Adipocyte (in vitro differentiated cells): ENCODE measurements around the gene MYO16.
A peak's percentile ranks its signal among the peaks of the same experiment; 100 is the strongest.
"Not testable (repeated sequence)": the region's sequence is repeated elsewhere in the genome, so short reads cannot be mapped to it uniquely, and the experiment has no call there.

Source experiments
- DNase-seq: peaks from one replicate; pipeline ENCODE4 v3.0.0-alpha.2; 2015; ENCODE audit warnings: low read depth
- H3K27me3 ChIP-seq: replicated peaks from 2 replicates; pipeline ENCODE4 v1.7.0; 2013; ENCODE audit warnings: mild to moderate bottlenecking, low read length, moderate library complexity; ENCODE audit not compliant: control insufficient read depth, insufficient read depth
- H3K36me3 ChIP-seq: 2 replicates; pipeline ENCODE4 v1.7.0; 2013; ENCODE audit warnings: low read length, mild to moderate bottlenecking, moderate library complexity; ENCODE audit not compliant: control insufficient read depth, insufficient read depth, severe bottlenecking
- H3K4me1 ChIP-seq: 2 replicates; pipeline ENCODE4 v1.7.0; 2013; ENCODE audit warnings: mild to moderate bottlenecking, low read length, moderate library complexity; ENCODE audit not compliant: control insufficient read depth, insufficient read depth
- H3K4me3 ChIP-seq: 2 replicates; pipeline ENCODE4 v1.7.0; 2013; ENCODE audit warnings: mild to moderate bottlenecking, low read length, moderate library complexity
- H3K9ac ChIP-seq: 2 replicates; pipeline ENCODE4 v1.7.0; 2013; ENCODE audit warnings: mild to moderate bottlenecking, low read length, moderate library complexity
- H3K9me3 ChIP-seq: 2 replicates; pipeline ENCODE4 v1.7.0; 2013; ENCODE audit warnings: mild to moderate bottlenecking, low read length, moderate library complexity; ENCODE audit not compliant: control insufficient read depth

Gene MYO16

DNA sequence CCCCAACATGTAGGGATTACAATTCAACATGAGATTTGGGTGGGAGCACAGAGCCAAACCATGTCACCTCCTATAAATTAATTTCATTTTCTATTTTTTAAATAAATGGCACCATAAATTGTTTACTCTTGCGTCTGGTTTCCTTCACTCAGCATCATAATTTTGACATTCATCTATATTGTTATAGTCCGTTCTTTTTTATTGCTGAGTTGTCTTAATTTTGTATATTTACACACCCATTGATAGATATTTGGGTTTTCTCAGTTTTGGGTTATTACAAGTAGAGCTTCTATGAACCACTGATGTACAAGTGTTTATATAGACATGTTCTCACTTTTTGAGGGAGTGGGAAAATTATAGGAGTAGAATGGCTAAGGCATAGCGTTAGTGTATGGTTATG lies 445.4 kb downstream of the MYO16 start:
- DNase-seq, result no peak
- Histone ChIP-seq H3K4me1 (no peaks in the 10 kb centered on the region), H3K36me3 (no peaks in the 10 kb centered on the region), H3K9me3 (no peaks in the 10 kb centered on the region), H3K9ac (no peak overlapping the region), H3K27me3 (no peaks in the 10 kb centered on the region), H3K4me3 (no peak overlapping the region)

DNA sequence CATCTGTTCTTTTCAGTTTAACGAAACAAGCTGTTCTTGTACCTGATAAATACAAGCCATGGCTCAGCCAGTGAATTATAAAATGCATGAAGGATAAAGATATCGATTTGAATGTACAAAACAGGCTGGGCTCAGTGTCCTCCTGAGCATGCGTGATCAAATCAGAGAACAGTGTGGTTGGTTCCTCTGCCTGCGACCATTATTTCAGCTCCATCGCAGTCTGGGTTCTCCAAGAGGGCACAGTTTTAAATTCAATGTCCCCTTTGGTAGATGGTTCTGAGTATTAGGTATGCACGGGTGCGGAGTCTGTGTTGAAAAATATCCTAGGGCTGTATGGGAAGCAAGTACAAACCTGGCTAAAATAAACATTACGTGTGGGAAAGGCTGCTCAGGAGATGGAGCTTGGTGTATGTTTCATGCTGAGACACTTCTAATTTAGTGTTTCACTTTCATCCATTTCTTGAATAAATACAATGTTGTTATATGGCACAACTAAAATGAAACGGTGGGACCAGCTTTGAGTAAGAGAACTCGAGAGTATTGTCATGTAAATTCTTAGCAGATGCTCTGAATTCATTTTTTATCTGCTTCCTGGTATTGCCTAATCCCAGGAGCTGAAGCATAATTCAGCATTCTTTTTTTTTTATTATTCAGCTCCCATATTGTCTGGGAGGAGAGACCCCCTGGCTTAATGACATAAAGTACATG lies 458.7 kb downstream of the MYO16 start:
- no peaks in the 10 kb centered on the region for H3K4me1 ChIP-seq
- H3K9ac ChIP-seq, result no peak overlapping the region
- DNase-seq, result peak; percentile 7
- H3K36me3 ChIP-seq, result no peaks in the 10 kb centered on the region
- H3K4me3 ChIP-seq, result no peak overlapping the region
- peaks cover 16% of the 10 kb centered on the region for H3K27me3 ChIP-seq
- H3K9me3 ChIP-seq, result peaks cover 5% of the 10 kb centered on the region

DNA sequence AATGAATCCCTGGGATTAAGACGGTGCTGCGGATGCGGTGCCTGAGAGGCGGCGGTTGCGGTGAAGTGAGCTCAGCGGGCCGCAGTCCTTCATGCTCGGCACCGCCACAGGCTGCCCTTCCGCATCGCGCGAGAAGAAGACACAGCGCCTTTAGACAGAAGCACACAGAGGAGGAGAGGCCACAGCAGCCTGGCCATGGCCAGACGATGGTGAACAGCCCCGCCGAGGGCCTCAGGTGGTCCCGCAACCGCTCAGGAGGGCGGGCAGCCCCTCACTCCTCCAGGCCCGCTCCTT lies 459.2 kb downstream of the MYO16 start:
- H3K9ac ChIP-seq, result no peak overlapping the region
- H3K4me1 ChIP-seq, result no peaks in the 10 kb centered on the region
- no peaks in the 10 kb centered on the region for H3K36me3 ChIP-seq
- H3K27me3 ChIP-seq, result peaks cover 16% of the 10 kb centered on the region
- H3K9me3 ChIP-seq, result peaks cover 5% of the 10 kb centered on the region
- no peak for DNase-seq
- no peak overlapping the region for H3K4me3 ChIP-seq

DNA sequence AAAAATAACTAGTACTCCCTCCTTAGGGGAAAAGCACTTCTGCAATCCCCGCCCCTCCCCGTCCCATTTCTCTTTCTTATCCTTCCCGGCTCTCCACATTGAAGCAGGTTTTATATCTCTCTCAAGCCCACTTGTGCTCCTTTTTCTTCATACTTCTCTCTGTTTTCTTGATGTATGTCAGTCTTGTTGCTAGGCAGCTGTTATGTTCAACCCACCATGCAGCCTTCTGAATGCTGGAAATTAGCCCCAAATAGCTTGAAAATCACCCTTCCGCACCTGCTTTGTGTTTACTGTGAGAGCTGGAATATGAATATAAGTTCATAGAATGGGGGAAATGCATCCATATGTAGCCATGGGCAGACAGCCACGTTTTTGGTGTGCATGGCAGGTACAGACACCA lies 461.4 kb downstream of the MYO16 start:
- H3K9me3 ChIP-seq, result peaks cover 5% of the 10 kb centered on the region
- H3K36me3 ChIP-seq, result no peaks in the 10 kb centered on the region
- peaks cover 18% of the 10 kb centered on the region for H3K27me3 ChIP-seq
- no peak overlapping the region for H3K4me3 ChIP-seq
- no peaks in the 10 kb centered on the region for H3K4me1 ChIP-seq
- no peak for DNase-seq
- H3K9ac ChIP-seq, result no peak overlapping the region

DNA sequence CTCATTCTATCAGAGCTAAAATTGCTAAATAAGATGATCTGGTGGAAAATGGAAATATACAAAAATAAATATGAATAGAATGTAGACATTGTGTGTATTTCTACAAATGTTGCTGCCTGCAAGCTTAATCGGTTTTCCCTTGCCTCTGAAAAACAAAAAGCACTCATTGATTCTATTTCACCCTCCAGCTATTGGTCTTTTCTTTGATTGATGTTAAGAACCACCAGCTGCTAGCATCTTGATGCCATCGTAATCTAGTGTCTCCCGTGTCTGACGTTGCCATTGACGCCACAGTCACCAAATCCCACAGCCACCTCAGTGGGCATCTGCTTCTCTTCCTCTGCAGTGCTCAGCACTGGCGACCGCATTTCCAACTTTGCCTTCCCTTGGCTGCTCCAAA lies 461.8 kb downstream of the MYO16 start:
- no peak overlapping the region for H3K4me3 ChIP-seq
- peaks cover 18% of the 10 kb centered on the region for H3K27me3 ChIP-seq

DNA sequence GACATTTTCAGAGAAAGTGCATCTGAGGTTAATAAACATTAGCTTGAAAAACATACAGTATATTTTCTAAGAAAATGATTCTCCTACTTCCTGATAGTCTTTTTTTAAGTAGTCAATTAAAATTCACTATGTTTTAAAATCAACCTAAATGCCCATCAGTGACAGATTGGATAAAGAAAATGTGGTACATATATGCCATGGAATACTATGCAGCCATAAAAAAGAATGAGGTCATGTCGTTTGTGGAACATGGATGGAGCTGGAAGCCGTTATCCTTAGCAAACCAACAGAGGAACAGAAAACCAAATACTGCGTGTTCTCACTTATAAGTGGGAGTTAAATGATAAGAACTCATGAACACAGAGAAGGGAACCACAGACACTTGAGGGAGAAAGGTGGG lies 462.8 kb downstream of the MYO16 start:
- not testable (repeated sequence) for H3K4me1 ChIP-seq, H3K36me3 ChIP-seq, H3K9me3 ChIP-seq, H3K9ac ChIP-seq, DNase-seq, H3K4me3 ChIP-seq
- H3K27me3 ChIP-seq, result peaks cover 18% of the 10 kb centered on the region

More for the DNA sequence above, 461.8 kb downstream of the MYO16 start:
- Histone ChIP-seq H3K36me3 (no peaks in the 10 kb centered on the region), H3K4me1 (no peaks in the 10 kb centered on the region), H3K9ac (no peak overlapping the region), H3K9me3 (peaks cover 5% of the 10 kb centered on the region)
- no peak for DNase-seq

DNA sequence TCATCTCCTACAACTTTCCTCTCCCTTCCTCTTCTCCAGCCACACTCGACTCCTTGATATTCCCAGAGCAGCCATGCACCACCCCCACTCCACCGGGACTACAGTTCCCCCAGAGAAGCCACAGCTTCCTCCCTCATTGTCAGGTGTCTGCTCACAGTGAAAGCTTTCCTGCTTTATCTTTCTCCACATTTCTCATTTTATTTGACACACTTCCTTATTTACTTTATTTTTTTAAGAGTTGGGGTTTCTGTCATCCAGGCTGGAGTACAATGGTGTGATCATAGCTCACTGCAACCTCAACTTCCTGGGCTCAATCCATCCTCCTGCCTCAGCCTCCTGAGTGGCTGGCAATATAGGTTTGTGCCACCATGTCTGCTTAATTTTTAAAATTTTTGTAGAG lies 464.6 kb downstream of the MYO16 start:
- H3K36me3 ChIP-seq, result no peaks in the 10 kb centered on the region
- H3K9me3 ChIP-seq, result peaks cover 5% of the 10 kb centered on the region
- no peak overlapping the region for H3K9ac ChIP-seq
- no peak overlapping the region for H3K4me3 ChIP-seq
- H3K4me1 ChIP-seq, result no peaks in the 10 kb centered on the region
- no peak for DNase-seq
- H3K27me3 ChIP-seq, result peaks cover 18% of the 10 kb centered on the region

DNA sequence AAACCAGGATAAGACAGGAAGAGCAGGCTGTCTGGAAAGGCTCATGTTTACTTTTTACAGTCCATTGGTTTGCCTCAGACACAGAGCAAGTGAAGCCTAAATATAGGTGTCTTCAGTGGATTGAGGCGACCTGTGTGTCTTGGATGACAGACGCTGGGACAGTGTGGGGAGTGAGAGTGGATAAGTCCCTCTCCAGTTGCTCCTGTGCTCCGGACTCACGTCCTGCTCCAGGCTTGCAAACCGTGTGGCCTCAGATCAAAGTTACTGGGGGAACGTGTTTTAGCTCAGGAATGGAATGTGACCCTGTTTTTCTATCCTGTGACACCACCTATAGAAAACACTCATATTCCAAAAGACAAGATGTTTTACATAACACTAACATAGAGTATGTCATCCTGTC lies 465.7 kb downstream of the MYO16 start:
- no peaks in the 10 kb centered on the region for H3K36me3 ChIP-seq
- H3K9me3 ChIP-seq, result peaks cover 5% of the 10 kb centered on the region
- H3K4me3 ChIP-seq, result no peak overlapping the region
- H3K27me3 ChIP-seq, result peaks cover 11% of the 10 kb centered on the region
- no peaks in the 10 kb centered on the region for H3K4me1 ChIP-seq
- DNase-seq, result no peak
- no peak overlapping the region for H3K9ac ChIP-seq

DNA sequence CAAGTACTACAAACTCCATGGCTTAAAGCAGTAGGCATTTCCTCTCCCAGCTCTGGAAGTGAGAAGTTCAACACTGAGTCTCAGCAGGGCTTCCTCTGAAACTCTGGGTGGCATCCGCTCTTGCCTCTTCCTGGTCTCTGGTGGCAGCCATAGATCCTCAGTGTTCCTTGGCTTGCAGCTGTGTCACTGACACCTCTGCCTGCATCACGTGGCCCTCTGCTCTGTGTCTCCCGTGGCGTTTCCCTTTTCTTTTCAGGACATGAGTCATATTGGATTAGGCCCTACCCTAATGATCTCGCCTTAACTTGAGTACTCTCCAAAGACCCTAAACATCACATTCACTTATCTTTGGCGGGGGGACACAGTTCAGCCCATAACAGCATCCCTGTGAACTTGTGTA lies 466.7 kb downstream of the MYO16 start:
- Histone ChIP-seq H3K9ac (no peak overlapping the region), H3K4me3 (no peak overlapping the region)

DNA sequence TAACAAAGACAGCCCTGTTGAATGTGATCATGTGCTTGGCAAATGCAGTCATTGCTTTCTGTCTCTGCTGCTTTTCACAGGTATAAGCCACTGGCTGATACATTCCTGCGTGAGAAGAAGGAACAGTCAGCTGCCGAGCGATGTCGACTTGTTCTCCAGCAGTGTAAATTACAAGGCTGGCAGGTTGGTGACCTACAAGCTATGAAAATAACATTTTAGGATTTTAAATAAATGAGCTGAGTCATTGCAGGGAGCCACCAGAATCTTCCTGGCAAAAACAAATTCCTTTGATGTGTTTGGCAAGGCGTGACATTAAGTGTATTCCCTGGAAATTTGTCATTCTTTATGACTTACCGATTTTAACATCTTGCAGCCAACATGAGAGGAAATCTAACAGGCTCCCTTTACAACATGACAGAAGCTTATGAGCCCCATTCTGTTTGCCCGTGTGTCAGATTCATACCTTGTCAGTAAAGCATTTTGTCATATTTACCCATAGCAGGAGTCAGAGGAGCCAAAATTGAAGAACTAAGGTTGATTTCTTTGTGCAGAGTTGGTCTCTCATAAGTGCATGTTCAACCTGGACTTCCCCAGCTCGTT lies 471.4 kb downstream of the MYO16 start:
- H3K27me3 ChIP-seq, result no peaks in the 10 kb centered on the region
- DNase-seq, result no peak
- H3K4me1 ChIP-seq, result no peaks in the 10 kb centered on the region
- no peaks in the 10 kb centered on the region for H3K9me3 ChIP-seq
- no peaks in the 10 kb centered on the region for H3K36me3 ChIP-seq
- no peak overlapping the region for H3K4me3 ChIP-seq
- H3K9ac ChIP-seq, result no peak overlapping the region

More for the DNA sequence above, 466.7 kb downstream of the MYO16 start:
- DNase-seq, result no peak
- Histone ChIP-seq H3K9me3 (peaks cover 5% of the 10 kb centered on the region), H3K27me3 (peaks cover 10% of the 10 kb centered on the region), H3K4me1 (no peaks in the 10 kb centered on the region), H3K36me3 (no peaks in the 10 kb centered on the region)

DNA sequence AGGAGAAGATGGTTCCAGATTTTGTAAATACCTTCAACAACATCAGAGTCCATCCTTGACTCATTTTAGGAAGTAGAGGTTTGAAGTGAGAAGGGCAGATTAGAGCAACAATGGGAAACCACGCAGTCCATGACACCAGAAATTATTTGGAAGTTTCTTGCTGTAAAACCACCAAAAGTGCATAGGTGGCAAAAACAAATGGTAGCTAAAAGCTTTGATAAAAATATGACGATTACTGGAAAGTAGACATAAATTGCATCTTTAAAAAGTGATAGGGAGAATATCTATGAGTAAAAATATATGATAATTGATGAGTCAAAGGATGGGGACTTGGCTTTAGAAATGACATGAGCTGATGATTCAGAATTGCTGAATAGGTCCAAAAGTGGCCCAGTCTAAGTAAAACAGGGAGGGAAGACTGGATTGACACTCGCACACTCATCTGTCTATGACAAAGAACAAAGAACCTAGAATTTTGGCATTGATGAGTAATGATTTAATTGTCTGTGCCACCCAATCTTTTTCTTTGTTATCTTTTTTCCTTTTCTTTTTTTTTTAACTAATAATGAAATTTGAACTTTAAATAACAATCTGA lies 472.2 kb downstream of the MYO16 start:
- H3K36me3 ChIP-seq, result no peaks in the 10 kb centered on the region
- H3K9ac ChIP-seq, result no peak overlapping the region
- no peaks in the 10 kb centered on the region for H3K27me3 ChIP-seq
- DNase-seq, result no peak
- no peaks in the 10 kb centered on the region for H3K9me3 ChIP-seq
- H3K4me3 ChIP-seq, result no peak overlapping the region
- no peaks in the 10 kb centered on the region for H3K4me1 ChIP-seq
